ENCODE results near the gene ITGA5.

Gene ITGA5

GRCh38 chr12:54384591-54385041 lies 34.5 kb downstream of the ITGA5 start, which contains the start of gene ZNF385A:
TSS of gene ZNF385A (minus strand) at chr12:54384733. CDS start at chr12:54384514, 219 bp downstream.
- H4K20me1 ChIP-seq (ENCODE audit: insufficient read depth, low read length) = no peaks in the 10 kb centered on the region
- TF ChIP-seq EZH2 (IDR thresholded peaks at IDR 0.05; ENCODE audit: borderline replicate concordance, low read depth, low read length, severe bottlenecking) (no peak), CTCF (IDR thresholded peaks at IDR 0.05; ENCODE audit: borderline replicate concordance, extremely low read depth, low read length, poor library complexity, severe bottlenecking) (no peak)

GRCh38 chr12:54383041-54383609 lies 35.9 kb downstream of the ITGA5 start:
- TF ChIP-seq EZH2 (IDR thresholded peaks at IDR 0.05; ENCODE audit: borderline replicate concordance, low read depth, low read length, severe bottlenecking) (no peak), CTCF (IDR thresholded peaks at IDR 0.05; ENCODE audit: borderline replicate concordance, extremely low read depth, low read length, poor library complexity, severe bottlenecking) (no peak)
- Histone ChIP-seq H3K79me2 (ENCODE audit: insufficient read depth, low read length) (no peaks in the 10 kb centered on the region), H3K4me3 (ENCODE audit: low read depth in 1 of 2, low read length in 2 of 2) (no peak overlapping the region), H3K36me3 (ENCODE audit: insufficient read depth, low read length) (no peaks in the 10 kb centered on the region), H3K9me3 (ENCODE audit: insufficient read depth, low read length, severe bottlenecking) (no peaks in the 10 kb centered on the region), H4K20me1 (ENCODE audit: insufficient read depth, low read length) (no peaks in the 10 kb centered on the region), H3K27me3 (ENCODE audit: insufficient read depth, low read length, poor library complexity) (peaks cover 7% of the 10 kb centered on the region), H3K4me1 (ENCODE audit: insufficient read depth, low read length) (peaks cover 16% of the 10 kb centered on the region), H2AFZ (ENCODE audit: low read depth, low read length) (no peak overlapping the region), H3K4me2 (ENCODE audit: insufficient read depth, low read length) (no peak overlapping the region), H3K9ac (ENCODE audit: low read depth, low read length) (no peak overlapping the region), H3K27ac (ENCODE audit: low read length) (no peak overlapping the region)
- DNase-seq (no peak), ATAC-seq (ENCODE audit: insufficient read depth, low read depth) (no peak)

More at GRCh38 chr12:54384591-54385041, 34.5 kb downstream of the ITGA5 start, which contains the start of gene ZNF385A:
- H2AFZ ChIP-seq (ENCODE audit: low read depth, low read length) = no peak within 1 kb of the TSS
- ATAC-seq (ENCODE audit: insufficient read depth, low read depth) (no peak), DNase-seq (no peak)
- H3K9me3 ChIP-seq (ENCODE audit: insufficient read depth, low read length, severe bottlenecking) = no peaks in the 10 kb centered on the region
- H3K27me3 ChIP-seq (ENCODE audit: insufficient read depth, low read length, poor library complexity) = no peaks in the 10 kb centered on the region
- H3K4me2 ChIP-seq (ENCODE audit: insufficient read depth, low read length) = no peak within 1 kb of the TSS
- H3K36me3 ChIP-seq (ENCODE audit: insufficient read depth, low read length) = no peaks in the 10 kb centered on the region
- peaks cover 4% of the 10 kb centered on the region; the same call in 1 of the 2 replicates for H3K4me1 ChIP-seq (ENCODE audit: insufficient read depth, low read length)
- H3K4me3 ChIP-seq (ENCODE audit: low read depth in 1 of 2, low read length in 2 of 2) = no peak within 1 kb of the TSS
- H3K27ac ChIP-seq (ENCODE audit: low read length) = no peak within 1 kb of the TSS
- no peak within 1 kb of the TSS for H3K9ac ChIP-seq (ENCODE audit: low read depth, low read length)
- H3K79me2 ChIP-seq (ENCODE audit: insufficient read depth, low read length) = no peaks in the 10 kb centered on the region

GRCh38 chr12:54381136-54381535 lies 37.9 kb downstream of the ITGA5 start:
- ATAC-seq (ENCODE audit: insufficient read depth, low read depth) = no peak
- Histone ChIP-seq H3K9ac (ENCODE audit: low read depth, low read length) (no peak overlapping the region), H3K4me2 (ENCODE audit: insufficient read depth, low read length) (no peak overlapping the region), H2AFZ (ENCODE audit: low read depth, low read length) (no peak overlapping the region), H4K20me1 (ENCODE audit: insufficient read depth, low read length) (no peaks in the 10 kb centered on the region), H3K27me3 (ENCODE audit: insufficient read depth, low read length, poor library complexity) (peaks cover 8% of the 10 kb centered on the region), H3K4me1 (ENCODE audit: insufficient read depth, low read length) (peaks cover 16% of the 10 kb centered on the region), H3K9me3 (ENCODE audit: insufficient read depth, low read length, severe bottlenecking) (no peaks in the 10 kb centered on the region), H3K79me2 (ENCODE audit: insufficient read depth, low read length) (no peaks in the 10 kb centered on the region), H3K27ac (ENCODE audit: low read length) (no peak overlapping the region), H3K36me3 (ENCODE audit: insufficient read depth, low read length) (no peaks in the 10 kb centered on the region), H3K4me3 (ENCODE audit: low read depth in 1 of 2, low read length in 2 of 2) (no peak overlapping the region)
- no peak for DNase-seq
- TF ChIP-seq CTCF (IDR thresholded peaks at IDR 0.05; ENCODE audit: borderline replicate concordance, extremely low read depth, low read length, poor library complexity, severe bottlenecking) = no peak
- no peak for TF ChIP-seq EZH2 (IDR thresholded peaks at IDR 0.05; ENCODE audit: borderline replicate concordance, low read depth, low read length, severe bottlenecking)
